Measurements from ENCODE around the gene CEMIP. TPM values are rescaled to one million over a fixed set of nuclear protein-coding genes. Genes with fewer than 3 reads are reported as not detected.

Gene CEMIP
- total and polyA plus RNA-seq, 2 of the 13 experiments (the other 11 are each of a cell fraction or from before 2014, with no cell fraction given): 4.3 to 28.5 TPM

DNA sequence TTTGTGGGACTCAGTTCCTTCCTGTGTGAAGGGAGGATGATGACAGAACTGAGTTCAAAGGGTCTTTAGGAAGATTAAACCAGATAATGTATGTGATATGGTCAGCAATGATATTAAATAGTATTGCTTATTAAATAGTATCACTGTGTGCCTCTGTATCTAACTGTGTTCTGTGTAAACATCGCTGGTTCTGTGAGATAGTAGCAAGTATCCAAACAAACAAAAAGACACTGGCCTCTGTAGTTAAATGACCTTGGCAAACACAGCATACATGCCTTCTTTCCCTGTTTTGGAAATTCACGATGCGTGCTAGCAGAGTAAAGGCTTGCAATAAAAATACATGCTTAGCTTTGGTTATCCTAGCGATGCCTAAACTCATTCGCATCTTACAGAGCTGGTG lies 134.4 kb downstream of the CEMIP start (continued):
- TF ChIP-seq ZFY (CRISPR knock-in tag; IDR thresholded peaks at IDR 0.05) (no peak), ZNF660 (CRISPR knock-in tag; IDR thresholded peaks at IDR 0.05; ENCODE audit: borderline replicate concordance, low read depth) (no peak), ZNF24 (IDR thresholded peaks at IDR 0.05) (no peak), RXRB (CRISPR knock-in tag; IDR thresholded peaks at IDR 0.05; ENCODE audit: borderline replicate concordance) (0 out of 2 replicates have a peak, but pooled peaks have one; percentile 28), ZBTB21 (CRISPR knock-in tag; IDR thresholded peaks at IDR 0.05) (no peak), ZNF350 (CRISPR knock-in tag; IDR thresholded peaks at IDR 0.05; ENCODE audit: borderline replicate concordance, low read depth) (no peak), SRF (IDR thresholded peaks at IDR 0.05; ENCODE audit: low read depth, low read length) (no peak), ZNF607 (CRISPR knock-in tag; IDR thresholded peaks at IDR 0.05; ENCODE audit: borderline replicate concordance) (no peak), ZNF878 (CRISPR knock-in tag; IDR thresholded peaks at IDR 0.05) (no peak), ARID5B (CRISPR knock-in tag; IDR thresholded peaks at IDR 0.05) (peak; percentile 66), KLF6 (CRISPR knock-in tag; IDR thresholded peaks at IDR 0.05) (no peak), ZBTB42 (CRISPR knock-in tag; IDR thresholded peaks at IDR 0.05) (no peak), TRIM22 (IDR thresholded peaks at IDR 0.05) (no peak), FOXO1 (CRISPR knock-in tag; IDR thresholded peaks at IDR 0.05) (peak; percentile 24; the same call in 1 of the 2 replicates), USF2 (IDR thresholded peaks at IDR 0.05; ENCODE audit: low read depth, low read length) (no peak), USF2 (CRISPR knock-in tag; IDR thresholded peaks at IDR 0.05; ENCODE audit: borderline replicate concordance) (no peak), SNRNP70 (IDR thresholded peaks at IDR 0.05; ENCODE audit: low read depth, low read length) (no peak), ATF5 (CRISPR knock-in tag; IDR thresholded peaks at IDR 0.05; ENCODE audit: low read depth) (no peak), ZSCAN21 (CRISPR knock-in tag; IDR thresholded peaks at IDR 0.05; ENCODE audit: borderline replicate concordance) (no peak), KMT2A (CRISPR knock-in tag; IDR thresholded peaks at IDR 0.05) (no peak)
- TF ChIP-seq, protein P1, sequence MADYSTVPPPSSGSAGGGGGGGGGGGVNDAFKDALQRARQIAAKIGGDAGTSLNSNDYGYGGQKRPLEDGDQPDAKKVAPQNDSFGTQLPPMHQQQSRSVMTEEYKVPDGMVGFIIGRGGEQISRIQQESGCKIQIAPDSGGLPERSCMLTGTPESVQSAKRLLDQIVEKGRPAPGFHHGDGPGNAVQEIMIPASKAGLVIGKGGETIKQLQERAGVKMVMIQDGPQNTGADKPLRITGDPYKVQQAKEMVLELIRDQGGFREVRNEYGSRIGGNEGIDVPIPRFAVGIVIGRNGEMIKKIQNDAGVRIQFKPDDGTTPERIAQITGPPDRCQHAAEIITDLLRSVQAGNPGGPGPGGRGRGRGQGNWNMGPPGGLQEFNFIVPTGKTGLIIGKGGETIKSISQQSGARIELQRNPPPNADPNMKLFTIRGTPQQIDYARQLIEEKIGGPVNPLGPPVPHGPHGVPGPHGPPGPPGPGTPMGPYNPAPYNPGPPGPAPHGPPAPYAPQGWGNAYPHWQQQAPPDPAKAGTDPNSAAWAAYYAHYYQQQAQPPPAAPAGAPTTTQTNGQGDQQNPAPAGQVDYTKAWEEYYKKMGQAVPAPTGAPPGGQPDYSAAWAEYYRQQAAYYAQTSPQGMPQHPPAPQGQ (CRISPR knock-in tag; IDR thresholded peaks at IDR 0.05; ENCODE audit: borderline replicate concordance): no peak
